Astrocyte (in vitro differentiated cells and primary cell): Measurements from ENCODE around the gene STRBP. TPM values are rescaled to one million over a fixed set of nuclear protein-coding genes. Genes with fewer than 3 reads are reported as not detected.

Source experiments
- DNase-seq: peaks from one replicate; pipeline ENCODE4 v3.0.0-alpha.2; 2010; ENCODE audit warnings: low read depth
- FAIRE-seq: peaks from 2 replicates; lab custom pipeline; 2011; peaks lifted over from hg19 to GRCh38; lab: Jason Lieb, UNC
- H2AFZ ChIP-seq: 2 replicates; pipeline ENCODE4 v1.6.0; 2012; ENCODE audit warnings: low read depth, low read length, inconsistent platforms
- H3K27ac ChIP-seq: 2 replicates; pipeline ENCODE4 v1.5.1; 2011; ENCODE audit warnings: low read depth, low read length, inconsistent platforms
- H3K27me3 ChIP-seq: 2 replicates; pipeline ENCODE4 v1.6.0; 2011; ENCODE audit warnings: low read length, inconsistent platforms; ENCODE audit not compliant: insufficient read depth
- H3K36me3 ChIP-seq: 2 replicates; pipeline ENCODE4 v1.5.1; 2011; ENCODE audit warnings: low read length, inconsistent platforms; ENCODE audit not compliant: insufficient read depth
- H3K4me1 ChIP-seq: 2 replicates; pipeline ENCODE4 v1.5.1; 2011; ENCODE audit warnings: low read length, inconsistent platforms; ENCODE audit not compliant: insufficient read depth
- H3K4me2 ChIP-seq: 2 replicates; pipeline ENCODE4 v1.6.0; 2012; ENCODE audit warnings: low read length, inconsistent platforms
- H3K4me3 ChIP-seq: 2 replicates; pipeline ENCODE4 v1.5.1; 2011; ENCODE audit warnings: low read depth, mild to moderate bottlenecking, low read length, inconsistent platforms; ENCODE audit not compliant: insufficient read depth
- H3K79me2 ChIP-seq: 2 replicates; pipeline ENCODE4 v1.6.0; 2012; ENCODE audit warnings: mild to moderate bottlenecking, low read length, inconsistent platforms; ENCODE audit not compliant: insufficient read depth
- H3K9ac ChIP-seq: 2 replicates; pipeline ENCODE4 v1.6.0; 2012; ENCODE audit warnings: mild to moderate bottlenecking, low read length, inconsistent platforms
- H3K9me3 ChIP-seq: 2 replicates; pipeline ENCODE4 v1.5.1; 2012; ENCODE audit warnings: low read depth, mild to moderate bottlenecking, low read length, inconsistent platforms; ENCODE audit not compliant: insufficient read depth
- H4K20me1 ChIP-seq: 2 replicates; pipeline ENCODE4 v1.6.0; 2012; ENCODE audit warnings: low read length, inconsistent platforms; ENCODE audit not compliant: insufficient read depth
- H3K27ac Mint-ChIP-seq: one replicate; pipeline ENCODE4 v1.8.0; 2021; ENCODE audit warnings: mild to moderate bottlenecking, mixed read lengths; ENCODE audit not compliant: unreplicated experiment
- H3K27me3 Mint-ChIP-seq: one replicate; pipeline ENCODE4 v1.8.0; 2021; ENCODE audit warnings: low read depth, mixed read lengths; ENCODE audit not compliant: unreplicated experiment
- H3K36me3 Mint-ChIP-seq: one replicate; pipeline ENCODE4 v1.8.0; 2021; ENCODE audit warnings: low read depth, mixed read lengths; ENCODE audit not compliant: unreplicated experiment
- H3K4me1 Mint-ChIP-seq: one replicate; pipeline ENCODE4 v1.8.0; 2021; ENCODE audit warnings: low read depth, mixed read lengths; ENCODE audit not compliant: unreplicated experiment
- H3K4me3 Mint-ChIP-seq: one replicate; pipeline ENCODE4 v1.8.0; 2021; ENCODE audit warnings: mild to moderate bottlenecking, moderate library complexity, mixed read lengths; ENCODE audit not compliant: unreplicated experiment
- H3K9me3 Mint-ChIP-seq: one replicate; pipeline ENCODE4 v1.8.0; 2021; ENCODE audit warnings: mild to moderate bottlenecking, mixed read lengths; ENCODE audit not compliant: unreplicated experiment
- EZH2 ChIP-seq: IDR thresholded peaks from 2 replicates; pipeline ENCODE4 v1.6.1; 2012; ENCODE audit warnings: mild to moderate bottlenecking, low read length, inconsistent platforms; ENCODE audit not compliant: insufficient read depth
- total RNA-seq: library from RNA; stranded (reverse); gene quantifications from 2 replicates; pipeline ENCODE4 v1.2.1, GENCODE V29; 2021
- TF ChIP-seq, protein P1 (sequence below): IDR thresholded peaks from 2 replicates; pipeline ENCODE4 v1.5.1; 2011; ENCODE audit warnings: low read depth, mild to moderate bottlenecking, inconsistent platforms, low read length, moderate library complexity; ENCODE audit not compliant: insufficient read depth

STRBP gene
- total RNA-seq, 1 donor from 2014 or later = 13.1 TPM

DNA sequence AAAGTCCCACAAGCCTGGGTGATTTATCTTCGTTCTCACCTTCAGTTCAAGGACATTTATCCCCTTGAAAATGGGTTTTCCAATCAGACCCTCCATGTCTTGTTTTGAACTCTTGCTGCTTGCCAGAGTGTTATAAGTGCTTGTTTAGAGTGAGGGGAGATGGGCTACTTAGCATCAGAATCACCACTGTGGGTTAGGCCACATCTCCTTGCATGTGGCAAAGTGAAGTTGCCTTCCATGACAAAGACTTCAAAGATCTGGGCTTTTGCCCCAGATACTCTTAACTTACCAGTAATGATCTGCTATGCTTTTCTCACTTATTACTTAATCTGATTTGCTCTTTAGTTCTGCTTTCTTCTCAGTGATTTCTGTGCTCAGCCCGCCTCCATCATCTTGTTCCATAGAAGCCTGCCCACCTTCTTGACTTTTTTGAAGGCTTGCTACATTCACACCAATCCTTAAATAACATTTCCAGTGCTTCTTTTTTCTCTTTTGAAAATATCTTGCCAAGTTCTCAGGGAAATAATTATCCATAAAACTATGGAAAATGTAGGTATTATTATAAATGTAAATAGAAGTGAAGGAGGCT, 195.9 kb downstream of the STRBP start:
- Histone ChIP-seq H3K9me3 (no peaks in the 10 kb centered on the region), H3K4me3 (no peak overlapping the region), H3K4me2 (no peak overlapping the region), H2AFZ (no peak overlapping the region), H3K36me3 (peaks cover 10% of the 10 kb centered on the region), H3K27me3 (no peaks in the 10 kb centered on the region), H3K9ac (no peak overlapping the region), H3K27ac (no peak overlapping the region), H4K20me1 (no peaks in the 10 kb centered on the region), H3K79me2 (no peaks in the 10 kb centered on the region), H3K4me1 (peaks cover 30% of the 10 kb centered on the region)
- DNase-seq = no peak
- H3K27ac Mint-ChIP-seq = no peak overlapping the region
- no peaks in the 10 kb centered on the region for H3K27me3 Mint-ChIP-seq
- no peaks in the 10 kb centered on the region for H3K9me3 Mint-ChIP-seq
- peaks cover 16% of the 10 kb centered on the region for H3K4me1 Mint-ChIP-seq
- peaks cover 3% of the 10 kb centered on the region for H3K36me3 Mint-ChIP-seq
- H3K4me3 Mint-ChIP-seq = no peak overlapping the region
- TF ChIP-seq, protein P1, sequence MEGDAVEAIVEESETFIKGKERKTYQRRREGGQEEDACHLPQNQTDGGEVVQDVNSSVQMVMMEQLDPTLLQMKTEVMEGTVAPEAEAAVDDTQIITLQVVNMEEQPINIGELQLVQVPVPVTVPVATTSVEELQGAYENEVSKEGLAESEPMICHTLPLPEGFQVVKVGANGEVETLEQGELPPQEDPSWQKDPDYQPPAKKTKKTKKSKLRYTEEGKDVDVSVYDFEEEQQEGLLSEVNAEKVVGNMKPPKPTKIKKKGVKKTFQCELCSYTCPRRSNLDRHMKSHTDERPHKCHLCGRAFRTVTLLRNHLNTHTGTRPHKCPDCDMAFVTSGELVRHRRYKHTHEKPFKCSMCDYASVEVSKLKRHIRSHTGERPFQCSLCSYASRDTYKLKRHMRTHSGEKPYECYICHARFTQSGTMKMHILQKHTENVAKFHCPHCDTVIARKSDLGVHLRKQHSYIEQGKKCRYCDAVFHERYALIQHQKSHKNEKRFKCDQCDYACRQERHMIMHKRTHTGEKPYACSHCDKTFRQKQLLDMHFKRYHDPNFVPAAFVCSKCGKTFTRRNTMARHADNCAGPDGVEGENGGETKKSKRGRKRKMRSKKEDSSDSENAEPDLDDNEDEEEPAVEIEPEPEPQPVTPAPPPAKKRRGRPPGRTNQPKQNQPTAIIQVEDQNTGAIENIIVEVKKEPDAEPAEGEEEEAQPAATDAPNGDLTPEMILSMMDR = no peak
- no peak for TF ChIP-seq EZH2
- FAIRE-seq = no peak

Other genes with a start within 250 kb of the STRBP start
- 0.67 and 1.6 TPM in 2 replicates for gene GPR21, start 234.9 kb downstream of the STRBP start, total RNA-seq
- gene CRB2, start 87.6 kb upstream of the STRBP start, total RNA-seq = 2.4 and 2.5 TPM in 2 replicates